ENCODE results near the gene SPATA12. TPM values are rescaled to one million over a fixed set of nuclear protein-coding genes. Genes with fewer than 3 reads are reported as not detected.
A peak's percentile ranks its signal among the peaks of the same experiment; 100 is the strongest.

SPATA12 gene
- total RNA-seq, 4 donors from 2014 or later = not detected

DNA sequence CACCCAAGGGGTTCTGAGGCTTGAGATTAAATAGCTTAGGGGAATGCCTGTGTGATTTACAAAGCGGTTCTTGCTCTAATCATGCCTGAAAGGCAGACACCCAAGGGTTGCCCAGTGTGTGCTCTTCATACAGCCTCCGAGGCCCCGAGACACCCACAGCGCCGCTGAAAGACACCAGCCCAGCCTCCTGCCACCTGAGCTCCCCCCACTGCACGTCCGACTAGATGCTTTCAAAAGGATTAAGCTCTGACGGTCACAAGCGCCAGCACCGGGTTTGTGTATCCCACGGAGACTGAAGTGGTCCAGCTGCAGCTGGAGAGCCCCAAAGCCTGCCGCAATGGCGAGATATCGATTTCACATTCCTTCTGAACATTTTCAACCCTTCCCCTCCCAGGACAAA, 50.3 kb downstream of the SPATA12 start:
- 68 to 80% methylated on average over 3 to 14 of the region's 14 CpGs for WGBS, 2 donors (ENCODE audit: low coverage in 1 of 2)
- Histone ChIP-seq H3K27ac (no peak overlapping the region), H3K4me1 (no peaks in the 10 kb centered on the region), H3K36me3 (no peaks in the 10 kb centered on the region), H3K9me3 (no peaks in the 10 kb centered on the region), H3K27me3 (no peaks in the 10 kb centered on the region), H3K4me3 (no peak overlapping the region)
- TF ChIP-seq POLR2A (IDR thresholded peaks at IDR 0.05) (no peak), EP300 (IDR thresholded peaks at IDR 0.05; ENCODE audit: low read depth) (no peak)
- intact Hi-C loops (cut with DNase I; ENCODE audit: low total_unique reads) (no loop called here), in situ Hi-C loops (cut with MboI; ENCODE audit: low pct_ligation_motif_present in 1 of 4, low pct_unique_long_range_greater_than_20kb in 1 of 4, low sequenced_read_pairs in 3 of 4) (no loop called here)
- no peak for DNase-seq

GRCh38 chr3:57112206-57112605, 51.7 kb downstream of the SPATA12 start:
- no peak for TF ChIP-seq POLR2AphosphoS5 (IDR thresholded peaks at IDR 0.05)
- TF ChIP-seq, protein P1, sequence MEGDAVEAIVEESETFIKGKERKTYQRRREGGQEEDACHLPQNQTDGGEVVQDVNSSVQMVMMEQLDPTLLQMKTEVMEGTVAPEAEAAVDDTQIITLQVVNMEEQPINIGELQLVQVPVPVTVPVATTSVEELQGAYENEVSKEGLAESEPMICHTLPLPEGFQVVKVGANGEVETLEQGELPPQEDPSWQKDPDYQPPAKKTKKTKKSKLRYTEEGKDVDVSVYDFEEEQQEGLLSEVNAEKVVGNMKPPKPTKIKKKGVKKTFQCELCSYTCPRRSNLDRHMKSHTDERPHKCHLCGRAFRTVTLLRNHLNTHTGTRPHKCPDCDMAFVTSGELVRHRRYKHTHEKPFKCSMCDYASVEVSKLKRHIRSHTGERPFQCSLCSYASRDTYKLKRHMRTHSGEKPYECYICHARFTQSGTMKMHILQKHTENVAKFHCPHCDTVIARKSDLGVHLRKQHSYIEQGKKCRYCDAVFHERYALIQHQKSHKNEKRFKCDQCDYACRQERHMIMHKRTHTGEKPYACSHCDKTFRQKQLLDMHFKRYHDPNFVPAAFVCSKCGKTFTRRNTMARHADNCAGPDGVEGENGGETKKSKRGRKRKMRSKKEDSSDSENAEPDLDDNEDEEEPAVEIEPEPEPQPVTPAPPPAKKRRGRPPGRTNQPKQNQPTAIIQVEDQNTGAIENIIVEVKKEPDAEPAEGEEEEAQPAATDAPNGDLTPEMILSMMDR (IDR thresholded peaks at IDR 0.05) = peak in 1 of 5 experiments; percentile 14
- no peak for DNase-seq
- no peaks in the 10 kb centered on the region for H3K9me3 ChIP-seq
- no peaks in the 10 kb centered on the region for H3K36me3 ChIP-seq
- intact Hi-C loops (cut with DNase I; ENCODE audit: low total_unique reads) = no loop called here
- 50 to 59% methylated on average over 4 to 5 of the region's 5 CpGs for WGBS, 2 donors (ENCODE audit: low coverage in 1 of 2)
- no peak overlapping the region for H3K4me3 ChIP-seq
- H3K4me1 ChIP-seq = no peaks in the 10 kb centered on the region
- in situ Hi-C loops (cut with MboI; ENCODE audit: low pct_ligation_motif_present in 1 of 4, low pct_unique_long_range_greater_than_20kb in 1 of 4, low sequenced_read_pairs in 3 of 4) = no loop called here
- H3K27me3 ChIP-seq = no peaks in the 10 kb centered on the region
- no peak overlapping the region for H3K27ac ChIP-seq

GRCh38 chr3:57116501-57116900, 56.0 kb downstream of the SPATA12 start:
- DNase-seq = no peak
- Histone ChIP-seq H3K4me1 (peaks cover 0 to 9% (median 3%) of the 10 kb centered on the region in 4 donors), H3K36me3 (no peaks in the 10 kb centered on the region), H3K4me3 (no peak overlapping the region), H3K27me3 (no peaks in the 10 kb centered on the region), H3K9me3 (no peaks in the 10 kb centered on the region), H3K27ac (no peak overlapping the region)
- intact Hi-C loops (cut with DNase I; ENCODE audit: low total_unique reads) = no loop called here
- WGBS, 2 donors (ENCODE audit: low coverage in 1 of 2) = 70 to 85% methylated on average over 2 to 3 of the region's 3 CpGs
- in situ Hi-C loops (cut with MboI; ENCODE audit: low pct_ligation_motif_present in 1 of 4, low pct_unique_long_range_greater_than_20kb in 1 of 4, low sequenced_read_pairs in 3 of 4) = no loop called here
- TF ChIP-seq POLR2A (IDR thresholded peaks at IDR 0.05) (no peak), EP300 (IDR thresholded peaks at IDR 0.05; ENCODE audit: low read depth) (no peak)
- TF ChIP-seq, protein P1 (IDR thresholded peaks at IDR 0.05) = no peak

- H3K27ac ChIP-seq = no peak overlapping the region
- 61 to 71% methylated on average over 2 to 3 of the region's 3 CpGs for WGBS, 2 donors (ENCODE audit: low coverage in 1 of 2)
- in situ Hi-C loops (cut with MboI; ENCODE audit: low pct_ligation_motif_present in 1 of 4, low pct_unique_long_range_greater_than_20kb in 1 of 4, low sequenced_read_pairs in 3 of 4) = no loop called here
These were observed 57.8 kb downstream of the SPATA12 start for GRCh38 chr3:57118254-57118653.

More at GRCh38 chr3:57118254-57118653, 57.8 kb downstream of the SPATA12 start:
- Histone ChIP-seq H3K9me3 (no peaks in the 10 kb centered on the region), H3K4me3 (no peak overlapping the region), H3K27me3 (no peaks in the 10 kb centered on the region), H3K36me3 (no peaks in the 10 kb centered on the region), H3K4me1 (peaks cover 0 to 9% (median 3%) of the 10 kb centered on the region in 4 donors)
- DNase-seq = no peak
- TF ChIP-seq EP300 (IDR thresholded peaks at IDR 0.05; ENCODE audit: low read depth) (no peak), POLR2AphosphoS5 (IDR thresholded peaks at IDR 0.05) (no peak), POLR2A (IDR thresholded peaks at IDR 0.05) (no peak)
- TF ChIP-seq, protein P1 (IDR thresholded peaks at IDR 0.05) = no peak
- intact Hi-C loops (cut with DNase I; ENCODE audit: low total_unique reads) = no loop called here
